ENCODE results near the gene ULK2.

DNA sequence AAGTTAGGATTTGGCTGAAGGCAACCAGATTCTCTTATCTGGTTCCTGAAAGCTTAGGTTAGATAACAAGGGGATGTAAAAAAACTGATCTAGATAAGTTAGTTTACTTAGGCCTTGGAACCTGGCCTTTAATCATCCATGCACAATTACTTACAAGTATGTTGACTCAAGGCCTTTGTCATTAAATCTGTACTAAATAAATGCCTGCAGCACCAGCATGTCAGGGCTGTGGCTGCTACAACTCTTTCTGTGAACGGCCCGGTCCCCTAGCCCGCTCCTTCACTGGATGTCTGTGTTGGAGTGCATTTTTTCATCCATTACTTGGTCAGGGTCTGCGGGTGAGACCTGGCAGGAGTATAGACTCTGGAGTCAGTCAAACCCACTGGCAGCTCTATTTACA lies 71.3 kb downstream of the ULK2 start:
- TF ChIP-seq ZNF232 (CRISPR knock-in tag; IDR thresholded peaks at IDR 0.05) (no peak), ESRRA (CRISPR knock-in tag; IDR thresholded peaks at IDR 0.05; ENCODE audit: borderline replicate concordance) (no peak), ZNF671 (CRISPR knock-in tag; IDR thresholded peaks at IDR 0.05) (no peak), ZBTB21 (CRISPR knock-in tag; IDR thresholded peaks at IDR 0.05; ENCODE audit: borderline replicate concordance) (no peak), ZBTB43 (CRISPR knock-in tag; IDR thresholded peaks at IDR 0.05) (no peak), TEAD1 (CRISPR knock-in tag; IDR thresholded peaks at IDR 0.05) (no peak)
- TF ChIP-seq, protein P1, sequence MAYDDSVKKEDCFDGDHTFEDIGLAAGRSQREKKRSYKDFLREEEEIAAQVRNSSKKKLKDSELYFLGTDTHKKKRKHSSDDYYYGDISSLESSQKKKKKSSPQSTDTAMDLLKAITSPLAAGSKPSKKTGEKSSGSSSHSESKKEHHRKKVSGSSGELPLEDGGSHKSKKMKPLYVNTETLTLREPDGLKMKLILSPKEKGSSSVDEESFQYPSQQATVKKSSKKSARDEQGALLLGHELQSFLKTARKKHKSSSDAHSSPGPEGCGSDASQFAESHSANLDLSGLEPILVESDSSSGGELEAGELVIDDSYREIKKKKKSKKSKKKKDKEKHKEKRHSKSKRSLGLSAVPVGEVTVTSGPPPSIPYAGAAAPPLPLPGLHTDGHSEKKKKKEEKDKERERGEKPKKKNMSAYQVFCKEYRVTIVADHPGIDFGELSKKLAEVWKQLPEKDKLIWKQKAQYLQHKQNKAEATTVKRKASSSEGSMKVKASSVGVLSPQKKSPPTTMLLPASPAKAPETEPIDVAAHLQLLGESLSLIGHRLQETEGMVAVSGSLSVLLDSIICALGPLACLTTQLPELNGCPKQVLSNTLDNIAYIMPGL (CRISPR knock-in tag; IDR thresholded peaks at IDR 0.05) = no peak
- TF ChIP-seq, protein P2, sequence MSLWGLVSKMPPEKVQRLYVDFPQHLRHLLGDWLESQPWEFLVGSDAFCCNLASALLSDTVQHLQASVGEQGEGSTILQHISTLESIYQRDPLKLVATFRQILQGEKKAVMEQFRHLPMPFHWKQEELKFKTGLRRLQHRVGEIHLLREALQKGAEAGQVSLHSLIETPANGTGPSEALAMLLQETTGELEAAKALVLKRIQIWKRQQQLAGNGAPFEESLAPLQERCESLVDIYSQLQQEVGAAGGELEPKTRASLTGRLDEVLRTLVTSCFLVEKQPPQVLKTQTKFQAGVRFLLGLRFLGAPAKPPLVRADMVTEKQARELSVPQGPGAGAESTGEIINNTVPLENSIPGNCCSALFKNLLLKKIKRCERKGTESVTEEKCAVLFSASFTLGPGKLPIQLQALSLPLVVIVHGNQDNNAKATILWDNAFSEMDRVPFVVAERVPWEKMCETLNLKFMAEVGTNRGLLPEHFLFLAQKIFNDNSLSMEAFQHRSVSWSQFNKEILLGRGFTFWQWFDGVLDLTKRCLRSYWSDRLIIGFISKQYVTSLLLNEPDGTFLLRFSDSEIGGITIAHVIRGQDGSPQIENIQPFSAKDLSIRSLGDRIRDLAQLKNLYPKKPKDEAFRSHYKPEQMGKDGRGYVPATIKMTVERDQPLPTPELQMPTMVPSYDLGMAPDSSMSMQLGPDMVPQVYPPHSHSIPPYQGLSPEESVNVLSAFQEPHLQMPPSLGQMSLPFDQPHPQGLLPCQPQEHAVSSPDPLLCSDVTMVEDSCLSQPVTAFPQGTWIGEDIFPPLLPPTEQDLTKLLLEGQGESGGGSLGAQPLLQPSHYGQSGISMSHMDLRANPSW (CRISPR knock-in tag; conservative IDR thresholded peaks at IDR 0.05; ENCODE audit: low read depth) = no peak
- TF ChIP-seq, protein P3, sequence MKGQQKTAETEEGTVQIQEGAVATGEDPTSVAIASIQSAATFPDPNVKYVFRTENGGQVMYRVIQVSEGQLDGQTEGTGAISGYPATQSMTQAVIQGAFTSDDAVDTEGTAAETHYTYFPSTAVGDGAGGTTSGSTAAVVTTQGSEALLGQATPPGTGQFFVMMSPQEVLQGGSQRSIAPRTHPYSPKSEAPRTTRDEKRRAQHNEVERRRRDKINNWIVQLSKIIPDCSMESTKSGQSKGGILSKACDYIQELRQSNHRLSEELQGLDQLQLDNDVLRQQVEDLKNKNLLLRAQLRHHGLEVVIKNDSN (CRISPR knock-in tag; IDR thresholded peaks at IDR 0.05) = no peak
- TF ChIP-seq, protein P4, sequence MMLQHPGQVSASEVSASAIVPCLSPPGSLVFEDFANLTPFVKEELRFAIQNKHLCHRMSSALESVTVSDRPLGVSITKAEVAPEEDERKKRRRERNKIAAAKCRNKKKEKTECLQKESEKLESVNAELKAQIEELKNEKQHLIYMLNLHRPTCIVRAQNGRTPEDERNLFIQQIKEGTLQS (CRISPR knock-in tag; conservative IDR thresholded peaks at IDR 0.05) = no peak
- TF ChIP-seq, protein P5, sequence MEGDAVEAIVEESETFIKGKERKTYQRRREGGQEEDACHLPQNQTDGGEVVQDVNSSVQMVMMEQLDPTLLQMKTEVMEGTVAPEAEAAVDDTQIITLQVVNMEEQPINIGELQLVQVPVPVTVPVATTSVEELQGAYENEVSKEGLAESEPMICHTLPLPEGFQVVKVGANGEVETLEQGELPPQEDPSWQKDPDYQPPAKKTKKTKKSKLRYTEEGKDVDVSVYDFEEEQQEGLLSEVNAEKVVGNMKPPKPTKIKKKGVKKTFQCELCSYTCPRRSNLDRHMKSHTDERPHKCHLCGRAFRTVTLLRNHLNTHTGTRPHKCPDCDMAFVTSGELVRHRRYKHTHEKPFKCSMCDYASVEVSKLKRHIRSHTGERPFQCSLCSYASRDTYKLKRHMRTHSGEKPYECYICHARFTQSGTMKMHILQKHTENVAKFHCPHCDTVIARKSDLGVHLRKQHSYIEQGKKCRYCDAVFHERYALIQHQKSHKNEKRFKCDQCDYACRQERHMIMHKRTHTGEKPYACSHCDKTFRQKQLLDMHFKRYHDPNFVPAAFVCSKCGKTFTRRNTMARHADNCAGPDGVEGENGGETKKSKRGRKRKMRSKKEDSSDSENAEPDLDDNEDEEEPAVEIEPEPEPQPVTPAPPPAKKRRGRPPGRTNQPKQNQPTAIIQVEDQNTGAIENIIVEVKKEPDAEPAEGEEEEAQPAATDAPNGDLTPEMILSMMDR (IDR thresholded peaks at IDR 0.05) = no peak
- TF ChIP-seq, protein P6, sequence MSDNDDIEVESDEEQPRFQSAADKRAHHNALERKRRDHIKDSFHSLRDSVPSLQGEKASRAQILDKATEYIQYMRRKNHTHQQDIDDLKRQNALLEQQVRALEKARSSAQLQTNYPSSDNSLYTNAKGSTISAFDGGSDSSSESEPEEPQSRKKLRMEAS (CRISPR knock-in tag; IDR thresholded peaks at IDR 0.05) = no peak
